ENCODE data around the gene OR2AT4.
"Not testable (repeated sequence)": the region's sequence is repeated elsewhere in the genome, so short reads cannot be mapped to it uniquely, and the experiment has no call there.

OR2AT4 gene

DNA sequence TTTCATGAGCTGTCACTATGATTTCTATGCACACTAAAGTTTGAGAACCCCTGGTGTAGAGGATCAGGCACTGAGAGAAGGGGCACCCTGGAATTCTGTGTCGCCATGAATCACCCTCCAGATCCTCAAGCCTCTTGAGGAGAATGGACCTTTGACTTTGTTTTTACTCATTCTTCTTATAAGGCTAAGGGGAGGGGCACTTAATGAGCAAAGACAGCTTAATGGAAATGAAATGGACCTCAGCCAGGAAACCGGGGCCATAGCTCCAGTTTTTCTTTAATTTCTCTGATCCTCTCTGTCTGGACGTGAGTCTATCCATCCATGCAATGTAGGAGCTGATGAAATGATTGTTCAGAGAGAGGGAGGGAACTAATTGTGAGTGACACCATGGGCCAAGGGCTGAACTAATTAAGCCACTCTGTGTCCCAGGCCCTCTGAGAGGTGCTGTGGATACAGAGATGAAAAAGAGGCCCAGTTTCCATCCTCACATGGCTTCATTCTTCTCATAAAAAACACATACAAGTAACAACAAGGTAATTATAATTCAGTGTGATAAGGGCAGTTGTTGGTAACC is 32.8 kb downstream of the OR2AT4 start:
- no peak for DNase-seq

- no peak for DNase-seq
Measured at GRCh38 chr11:75059299-75059698, 37.4 kb downstream of the OR2AT4 start.

DNA sequence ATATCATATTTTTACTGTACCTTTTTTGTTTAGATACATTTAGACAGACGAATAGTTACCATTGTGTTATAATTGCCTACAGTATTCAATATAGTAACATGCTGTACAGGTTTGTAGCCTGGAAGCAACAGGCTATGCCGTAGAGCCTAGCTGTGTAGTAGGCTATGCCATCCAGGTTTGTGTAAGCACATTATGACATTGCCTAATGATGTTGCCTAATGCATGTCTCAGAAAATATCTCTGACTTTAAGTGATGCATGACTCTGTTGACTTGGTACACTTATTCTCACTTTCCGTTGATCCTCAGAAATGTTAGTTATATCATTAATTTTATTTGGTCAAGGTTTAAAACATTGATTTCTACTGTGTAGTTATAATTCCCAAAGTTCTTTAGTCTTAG is 39.9 kb downstream of the OR2AT4 start:
- no peak for DNase-seq

GRCh38 chr11:75055511-75055910 is 41.2 kb downstream of the OR2AT4 start:
- DNase-seq: no peak

DNA sequence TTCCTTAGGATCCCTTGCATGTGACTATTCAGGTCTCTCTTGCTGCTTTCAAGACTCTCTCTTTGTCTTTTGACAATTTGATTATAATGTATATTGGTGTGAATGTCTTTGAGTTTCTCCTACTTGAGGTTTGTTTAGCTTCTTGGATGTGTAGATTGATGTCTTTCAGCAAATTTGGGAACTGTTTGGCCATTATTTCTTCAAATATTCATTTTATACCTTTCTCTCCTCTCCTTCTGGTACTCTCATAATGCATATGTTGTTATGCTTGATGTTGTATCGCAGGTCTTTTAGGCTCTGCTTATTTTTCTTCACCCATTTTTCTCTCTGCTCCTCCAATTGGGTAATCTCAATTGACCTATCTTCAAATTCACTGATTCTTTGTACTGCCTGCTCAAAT is 44.2 kb downstream of the OR2AT4 start:
- no peak for DNase-seq

- no peak for DNase-seq
Measured at GRCh38 chr11:75051043-75051442, 45.6 kb downstream of the OR2AT4 start.

DNA sequence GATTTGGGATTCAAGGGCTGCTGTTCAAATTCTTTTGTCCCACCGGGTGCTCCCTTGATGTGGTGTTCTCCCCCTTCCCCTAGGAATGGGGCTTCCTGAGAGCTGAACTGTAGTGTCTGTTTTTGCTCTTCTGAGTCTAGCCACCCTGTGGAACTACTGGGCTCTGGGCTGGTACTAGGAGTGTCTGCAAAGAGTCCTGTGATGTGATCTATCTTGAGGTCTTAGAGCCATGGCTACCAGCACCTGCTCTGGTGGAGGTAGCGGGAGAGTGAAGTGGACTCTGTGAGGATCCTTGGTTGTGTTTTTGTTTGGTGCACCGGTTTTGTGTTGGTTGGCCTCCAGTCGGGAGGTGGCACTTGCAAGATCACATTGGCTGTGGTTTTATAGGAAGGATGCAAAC is 46.2 kb downstream of the OR2AT4 start:
- no peak for DNase-seq

DNA sequence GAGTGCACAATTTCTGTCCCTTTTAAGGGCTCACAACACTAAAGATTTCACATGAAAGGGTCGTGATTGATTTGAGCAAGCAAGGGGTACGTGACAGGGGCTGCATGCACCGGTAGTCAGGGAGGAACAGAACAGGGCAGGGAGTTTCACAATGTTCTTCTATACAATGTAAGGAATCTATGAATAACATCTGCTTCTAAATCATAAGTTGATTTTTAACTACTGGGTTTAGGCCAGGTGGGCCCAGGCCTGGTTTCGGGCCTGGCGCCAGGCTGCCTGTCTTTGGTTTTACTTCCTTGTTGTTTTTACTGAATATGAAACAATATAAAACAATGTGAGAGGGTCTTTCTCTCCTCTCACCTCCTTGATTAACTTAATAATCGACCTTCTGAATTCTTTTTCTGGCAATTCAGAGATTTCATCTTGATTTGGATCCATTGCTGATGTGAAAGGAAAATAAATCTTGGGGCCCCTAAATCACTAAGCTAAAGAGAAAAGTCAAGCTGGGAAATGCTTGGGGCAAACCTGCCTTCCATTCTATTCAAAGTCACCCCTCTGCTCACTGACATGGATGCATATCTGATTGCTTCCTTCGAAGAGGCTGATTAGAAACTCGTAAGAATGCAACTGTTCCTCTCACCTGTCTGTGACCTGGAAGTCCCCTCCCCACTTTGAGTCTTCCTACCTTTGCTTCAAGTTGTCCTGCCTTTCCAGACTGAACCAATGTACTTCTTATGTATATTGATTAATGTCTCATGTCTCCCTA is 47.0 kb downstream of the OR2AT4 start:
- DNase-seq: not testable (repeated sequence)

DNA sequence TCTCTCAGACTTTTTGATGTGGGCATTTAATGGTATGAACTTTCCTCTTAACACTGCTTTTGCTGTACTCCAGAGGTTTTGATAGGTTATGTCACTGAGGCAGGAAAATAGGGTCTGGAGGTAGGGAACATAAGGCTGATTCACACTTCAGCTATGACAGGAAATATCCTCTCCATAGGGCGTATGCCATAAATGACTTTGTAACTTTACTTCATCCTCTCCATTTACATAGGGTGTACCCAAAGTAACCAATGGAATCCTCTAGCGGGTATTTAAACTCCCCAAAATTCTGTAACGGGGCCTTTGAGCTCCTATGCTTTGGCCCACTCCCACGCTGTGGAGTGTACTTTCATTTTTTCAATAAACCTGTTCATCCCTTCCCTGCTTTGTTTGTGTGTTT is 49.5 kb downstream of the OR2AT4 start:
- DNase-seq: no peak

GRCh38 chr11:75046668-75047067 is 50.0 kb downstream of the OR2AT4 start:
- DNase-seq: not testable (repeated sequence)

- DNase-seq: not testable (repeated sequence)
Measured at GRCh38 chr11:75044381-75045170, 52.1 kb downstream of the OR2AT4 start.

GRCh38 chr11:75041821-75042220 is 54.9 kb downstream of the OR2AT4 start:
- DNase-seq: not testable (repeated sequence)

- DNase-seq: no peak
Measured at GRCh38 chr11:75041263-75041662, 55.4 kb downstream of the OR2AT4 start.

DNA sequence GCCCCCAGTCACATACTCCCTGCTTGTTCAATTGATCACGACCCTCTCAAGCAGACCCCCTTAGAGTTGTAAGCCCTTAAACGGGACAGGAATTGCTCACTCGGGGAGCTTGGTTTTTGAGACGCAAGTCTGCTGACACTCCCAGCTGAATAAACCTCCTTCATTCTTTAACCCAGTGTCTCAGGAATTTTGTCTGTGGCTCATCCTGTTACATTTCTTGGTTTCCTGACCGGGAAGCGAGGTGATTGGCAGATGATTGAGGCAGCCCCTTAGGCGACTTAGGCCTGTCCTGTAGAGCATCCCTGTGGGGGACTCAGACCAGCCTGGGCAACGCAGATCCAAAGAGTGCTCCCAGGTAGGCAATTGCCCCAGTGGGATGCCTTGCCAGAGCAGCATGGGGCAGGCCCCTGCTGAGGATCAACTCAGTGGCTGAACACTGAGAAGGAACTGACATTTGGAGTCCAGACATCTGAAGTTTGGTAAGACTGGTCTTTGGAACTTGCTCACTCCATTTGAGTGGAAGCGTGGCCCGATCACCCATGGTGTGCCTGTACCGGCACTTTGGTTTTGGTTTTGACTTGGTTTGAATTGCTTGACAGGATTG is 56.4 kb downstream of the OR2AT4 start:
- no peak for DNase-seq

GRCh38 chr11:75035911-75036565 is 60.6 kb downstream of the OR2AT4 start:
- DNase-seq: no peak

- DNase-seq: no peak
Measured at GRCh38 chr11:75035256-75035655, 61.4 kb downstream of the OR2AT4 start.

DNA sequence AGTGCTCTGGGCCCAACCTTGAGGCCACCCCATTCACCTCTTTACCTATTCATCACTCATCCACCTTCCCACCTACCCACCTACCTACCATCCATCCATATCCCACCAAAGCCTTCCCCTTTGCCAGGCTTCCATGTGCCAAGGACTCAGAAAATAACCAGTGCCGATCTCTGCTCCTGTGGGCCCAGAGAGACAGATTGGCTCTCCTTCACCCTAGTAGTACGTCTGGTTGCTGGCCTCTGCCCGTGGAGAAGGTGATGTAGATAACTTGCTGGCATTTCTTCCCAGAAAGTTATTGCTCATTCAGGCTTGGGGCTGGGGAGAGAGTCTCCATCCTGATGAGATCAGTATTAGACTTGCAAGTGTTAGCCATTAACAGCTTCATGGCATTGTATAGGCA is 62.8 kb downstream of the OR2AT4 start:
- DNase-seq: no peak

GRCh38 chr11:75032550-75032935 is 64.1 kb downstream of the OR2AT4 start:
- DNase-seq: no peak

- DNase-seq: no peak
Measured at GRCh38 chr11:75031771-75032549, 64.7 kb downstream of the OR2AT4 start.
